B cell (primary cell): ENCODE measurements around the gene ZKSCAN2.

Source experiments
- EZH2 ChIP-seq: IDR thresholded peaks from 2 replicates; pipeline ENCODE4 v1.6.1; 2012; ENCODE audit warnings: borderline replicate concordance, low read depth, mild to moderate bottlenecking, moderate library complexity, low read length; ENCODE audit not compliant: insufficient read depth, poor library complexity, severe bottlenecking
- TF ChIP-seq, protein P1 (sequence below): fragments of 200-600 bp; IDR thresholded peaks from one replicate; pipeline ENCODE4 v1.8.0; 2022; ENCODE audit warnings: antibody characterized with exemption, mild to moderate bottlenecking

DNA sequence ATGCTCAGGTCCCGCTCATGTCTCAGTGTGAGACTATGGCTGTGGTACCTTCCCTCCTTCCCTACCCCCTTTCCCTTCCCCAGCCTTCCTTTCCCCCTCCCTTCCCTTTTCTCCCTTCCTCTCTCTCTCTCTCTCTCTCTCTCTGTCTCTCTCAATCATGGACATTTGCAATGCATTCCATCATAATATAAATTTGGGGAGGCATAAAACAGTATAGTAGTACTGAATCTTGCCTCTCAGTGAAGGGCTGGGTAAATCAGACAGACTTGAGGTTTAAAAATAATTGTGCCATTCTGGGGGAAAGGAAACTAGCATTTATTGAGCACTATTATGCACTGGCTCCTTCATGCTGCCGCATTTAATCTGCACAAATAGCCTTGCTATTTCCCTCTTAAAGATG, 4.3 kb downstream of the ZKSCAN2 start:
- TF ChIP-seq, protein P1, sequence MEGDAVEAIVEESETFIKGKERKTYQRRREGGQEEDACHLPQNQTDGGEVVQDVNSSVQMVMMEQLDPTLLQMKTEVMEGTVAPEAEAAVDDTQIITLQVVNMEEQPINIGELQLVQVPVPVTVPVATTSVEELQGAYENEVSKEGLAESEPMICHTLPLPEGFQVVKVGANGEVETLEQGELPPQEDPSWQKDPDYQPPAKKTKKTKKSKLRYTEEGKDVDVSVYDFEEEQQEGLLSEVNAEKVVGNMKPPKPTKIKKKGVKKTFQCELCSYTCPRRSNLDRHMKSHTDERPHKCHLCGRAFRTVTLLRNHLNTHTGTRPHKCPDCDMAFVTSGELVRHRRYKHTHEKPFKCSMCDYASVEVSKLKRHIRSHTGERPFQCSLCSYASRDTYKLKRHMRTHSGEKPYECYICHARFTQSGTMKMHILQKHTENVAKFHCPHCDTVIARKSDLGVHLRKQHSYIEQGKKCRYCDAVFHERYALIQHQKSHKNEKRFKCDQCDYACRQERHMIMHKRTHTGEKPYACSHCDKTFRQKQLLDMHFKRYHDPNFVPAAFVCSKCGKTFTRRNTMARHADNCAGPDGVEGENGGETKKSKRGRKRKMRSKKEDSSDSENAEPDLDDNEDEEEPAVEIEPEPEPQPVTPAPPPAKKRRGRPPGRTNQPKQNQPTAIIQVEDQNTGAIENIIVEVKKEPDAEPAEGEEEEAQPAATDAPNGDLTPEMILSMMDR: no peak
- no peak for TF ChIP-seq EZH2
